ENCODE measurements around the gene PLEK2.
"Not testable (repeated sequence)": the region's sequence is repeated elsewhere in the genome, so short reads cannot be mapped to it uniquely, and the experiment has no call there.

The PLEK2 gene

GRCh38 chr14:67411820-67412421, at the start of gene PLEK2:
Gene PLEK2 (minus strand): TSS chr14:67412165. CDS start chr14:67412059, 106 bp downstream.
- DNase-seq = peak; percentile 69

- DNase-seq = peak; percentile 49
Observed at GRCh38 chr14:67461341-67461985, 49.5 kb upstream of the PLEK2 start.

- no peak for DNase-seq
Observed at GRCh38 chr14:67459336-67459735, 47.4 kb upstream of the PLEK2 start.

GRCh38 chr14:67457782-67458181, 45.8 kb upstream of the PLEK2 start:
- peak; percentile 20 for DNase-seq

GRCh38 chr14:67456732-67457131, 44.8 kb upstream of the PLEK2 start:
- DNase-seq = no peak

GRCh38 chr14:67453575-67454300, 41.8 kb upstream of the PLEK2 start:
- DNase-seq = no peak

GRCh38 chr14:67451667-67452066, 39.7 kb upstream of the PLEK2 start:
- not testable (repeated sequence) for DNase-seq

- no peak for DNase-seq
Observed at GRCh38 chr14:67449096-67449495, 37.1 kb upstream of the PLEK2 start.

- no peak for DNase-seq
Observed at GRCh38 chr14:67447033-67447381, 35.0 kb upstream of the PLEK2 start.

GRCh38 chr14:67446371-67447032, 34.5 kb upstream of the PLEK2 start:
- no peak for DNase-seq

- no peak for DNase-seq
Observed at GRCh38 chr14:67444395-67444794, 32.4 kb upstream of the PLEK2 start.

GRCh38 chr14:67442139-67442906, 30.4 kb upstream of the PLEK2 start:
- no peak for DNase-seq

GRCh38 chr14:67441672-67442071, 29.7 kb upstream of the PLEK2 start:
- no peak for DNase-seq

GRCh38 chr14:67441256-67441655, 29.3 kb upstream of the PLEK2 start:
- DNase-seq = no peak

- DNase-seq = no peak
Observed at GRCh38 chr14:67440513-67440912, 28.5 kb upstream of the PLEK2 start.

- no peak for DNase-seq
Observed at GRCh38 chr14:67438969-67439368, 27.0 kb upstream of the PLEK2 start.

- DNase-seq = no peak
Observed at GRCh38 chr14:67436006-67436866, 24.3 kb upstream of the PLEK2 start.

- no peak for DNase-seq
Observed at GRCh38 chr14:67435603-67436002, 23.6 kb upstream of the PLEK2 start.

GRCh38 chr14:67432050-67432564, 20.1 kb upstream of the PLEK2 start:
- DNase-seq = no peak

GRCh38 chr14:67429510-67430205, 17.7 kb upstream of the PLEK2 start:
- peak; percentile 39 for DNase-seq

- DNase-seq = peak; percentile 67
Observed at GRCh38 chr14:67428501-67429031, 16.6 kb upstream of the PLEK2 start.

Data from EL (cell line).